ENCODE results near the gene NFXL1.

Gene NFXL1

DNA sequence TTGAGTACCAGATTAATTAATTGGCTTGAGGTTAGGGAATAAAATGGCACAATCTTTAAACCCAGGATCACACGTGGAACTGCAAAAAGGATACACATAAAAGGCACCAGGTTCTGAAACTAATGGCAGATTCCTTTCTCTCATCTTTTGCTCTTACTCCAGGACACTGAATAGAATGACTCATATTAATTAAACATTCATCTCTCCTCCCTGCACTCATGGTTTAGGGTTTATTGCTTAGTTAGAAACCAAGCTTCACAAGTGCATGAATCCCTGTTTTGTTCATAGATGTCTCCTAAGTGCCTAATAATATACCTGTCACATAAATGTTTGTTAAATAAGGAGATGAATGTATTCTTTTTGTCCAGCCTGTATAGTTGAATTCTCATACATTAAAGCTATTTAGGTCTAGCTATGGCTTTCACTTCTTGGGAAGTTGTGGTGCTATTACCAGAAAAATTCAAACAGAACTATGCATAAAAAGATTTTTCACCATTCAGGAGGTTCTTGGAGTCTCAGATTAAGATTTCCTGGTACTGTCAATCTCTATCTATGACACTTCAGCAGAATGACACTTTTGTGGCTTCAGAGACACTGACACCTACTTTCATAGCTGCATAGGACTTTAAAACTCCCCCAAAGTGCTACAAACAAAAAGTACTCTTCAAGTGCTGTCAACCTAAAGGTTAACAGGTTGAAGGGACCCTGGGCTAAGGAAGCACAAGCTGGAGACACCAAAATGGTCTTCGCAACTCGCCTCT is 83.9 kb downstream of the NFXL1 start:
- DNase-seq = no peak

GRCh38 chr4:47829438-47829837 is 84.9 kb downstream of the NFXL1 start:
- no peak for DNase-seq

GRCh38 chr4:47827343-47828047 is 86.9 kb downstream of the NFXL1 start:
- no peak for DNase-seq

DNA sequence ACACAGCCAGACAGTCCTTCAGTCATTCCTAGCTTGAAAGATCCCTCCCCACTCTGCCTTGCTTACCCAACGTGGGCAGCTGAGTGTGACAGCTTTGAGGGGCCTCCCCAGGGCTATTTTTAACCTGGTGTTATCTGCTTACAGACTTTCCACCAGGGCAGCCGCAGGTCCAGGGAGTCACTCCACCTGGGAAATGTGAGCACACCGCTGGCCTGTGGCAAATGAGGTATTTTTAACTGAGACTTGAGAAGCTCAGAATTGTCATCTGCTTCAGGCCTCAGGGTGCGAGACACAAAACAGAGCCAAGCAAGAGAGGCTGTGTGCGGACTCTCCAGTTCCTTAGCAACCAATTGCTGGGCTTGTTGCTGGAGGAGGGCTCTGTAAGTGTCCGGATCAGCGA is 89.5 kb downstream of the NFXL1 start:
- no peak for DNase-seq

DNA sequence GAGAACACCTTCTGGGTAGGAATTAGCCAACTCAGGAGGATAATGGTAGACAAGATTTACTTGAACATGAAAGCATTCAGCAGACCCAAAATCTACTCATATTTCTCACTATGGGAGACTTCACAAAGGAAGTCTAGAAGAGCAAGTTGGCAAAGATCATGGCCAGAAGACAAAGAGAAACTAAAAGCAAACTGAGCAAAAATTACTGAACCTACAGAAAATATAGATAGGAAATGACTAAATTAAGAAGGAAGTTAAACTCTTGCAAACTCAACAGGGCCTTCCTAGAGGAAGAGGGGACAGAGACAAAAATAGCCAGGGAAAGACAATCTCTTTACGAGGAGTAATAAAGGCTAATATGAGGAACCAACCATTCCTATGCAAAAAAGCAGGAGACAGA is 95.2 kb downstream of the NFXL1 start:
- no peak for DNase-seq

- no peak for DNase-seq
Measured at GRCh38 chr4:47817275-47817674, 97.1 kb downstream of the NFXL1 start.

DNA sequence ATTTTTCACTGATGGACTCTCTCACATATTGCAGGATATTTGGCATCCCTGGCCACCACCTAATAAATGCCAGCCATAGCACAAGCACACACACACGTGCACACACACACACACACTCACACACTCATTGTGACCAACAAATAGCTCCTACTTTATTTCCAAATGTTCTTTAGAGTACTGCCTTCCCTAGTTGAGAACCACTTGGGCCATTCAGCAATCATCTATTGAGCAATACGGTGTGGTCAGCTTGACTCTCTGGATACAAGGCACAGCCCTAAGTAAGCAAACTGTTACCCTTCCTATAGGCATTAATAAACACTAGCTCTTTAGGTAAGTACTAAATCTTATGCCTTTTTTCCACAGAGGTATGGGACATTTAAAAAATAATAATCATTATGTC is 97.6 kb downstream of the NFXL1 start:
- DNase-seq = no peak

DNA sequence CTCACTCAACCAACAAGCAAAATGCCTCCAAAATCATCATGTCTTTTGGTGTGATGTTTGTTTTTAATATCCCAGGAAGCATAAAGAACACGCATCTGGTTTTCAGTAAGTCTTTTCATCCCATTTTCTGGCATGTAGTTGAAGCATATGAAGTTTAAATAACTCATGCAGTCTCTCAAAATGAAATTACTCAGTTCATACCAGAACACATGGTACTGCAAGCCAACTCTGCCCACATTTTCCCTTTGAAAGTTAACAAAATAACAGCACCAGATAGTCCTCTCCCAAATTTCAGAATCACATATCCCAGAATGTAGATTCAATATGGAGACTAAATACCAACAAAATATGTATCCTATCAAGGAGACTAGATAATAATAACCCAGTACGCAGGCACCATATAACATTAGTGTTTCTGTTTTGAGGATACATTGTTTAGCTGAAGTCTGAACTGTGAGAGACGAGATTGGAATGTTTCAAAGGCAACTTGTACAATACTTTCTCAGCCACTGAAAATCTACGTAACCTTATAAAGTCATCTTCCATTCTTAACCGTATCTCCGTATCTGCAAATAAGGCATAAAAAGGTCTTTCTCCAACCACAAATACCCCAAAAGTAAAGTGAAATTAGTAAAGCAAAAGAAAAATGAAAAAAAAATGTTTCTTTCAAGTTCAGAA is 99.6 kb downstream of the NFXL1 start:
- peak; percentile 83 for DNase-seq

- no peak for DNase-seq
Measured at GRCh38 chr4:47809654-47810203, 104.7 kb downstream of the NFXL1 start.

- no peak for DNase-seq
Measured at GRCh38 chr4:47804598-47804997, 109.8 kb downstream of the NFXL1 start.

DNA sequence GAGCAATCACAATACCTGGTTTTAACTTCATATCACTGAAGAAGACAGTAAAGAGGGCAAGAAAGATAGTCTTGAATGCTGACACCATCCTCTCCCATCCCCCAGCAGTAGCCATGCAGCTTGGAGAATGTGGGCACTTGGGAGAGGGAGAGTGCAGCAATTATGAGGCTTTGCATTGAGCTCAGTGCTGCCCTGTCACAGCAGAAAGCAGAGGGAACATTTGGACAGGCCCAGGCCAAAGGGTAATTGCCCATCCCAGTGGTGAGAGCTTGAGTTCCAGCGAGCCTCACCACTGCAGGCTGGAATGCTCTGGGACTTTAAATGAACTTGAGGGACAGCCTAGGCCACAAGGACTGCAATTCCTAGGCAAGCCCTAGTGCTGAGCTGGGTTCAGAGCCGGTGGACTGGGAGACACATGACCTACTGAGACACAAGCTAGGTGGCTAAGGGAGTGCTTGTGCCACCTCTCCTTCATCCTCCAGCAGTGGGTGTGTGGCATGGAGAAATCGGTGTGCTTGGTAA is 112.8 kb downstream of the NFXL1 start:
- DNase-seq = no peak

DNA sequence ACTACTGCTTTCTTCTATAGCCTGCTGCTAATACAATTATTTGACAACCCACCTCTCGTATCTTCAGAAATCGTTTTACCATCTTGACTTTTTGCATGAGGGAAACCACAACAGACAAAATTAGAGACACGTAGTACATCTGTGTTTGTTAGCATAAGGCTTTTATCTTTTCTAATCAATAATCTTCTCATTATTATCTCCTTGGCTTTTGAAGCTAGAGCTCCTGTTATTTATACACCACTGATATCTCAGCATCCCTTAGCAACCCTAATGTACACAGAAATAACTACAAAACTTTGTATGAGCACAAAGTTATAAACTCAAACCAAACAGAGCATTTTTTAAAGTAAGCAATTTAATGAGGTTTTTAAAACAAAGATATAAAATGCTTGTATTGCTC is 116.2 kb downstream of the NFXL1 start:
- no peak for DNase-seq
